IPS-18c (cell line): ENCODE results near the gene XXYLT1.
"Not testable (repeated sequence)": the region's sequence is repeated elsewhere in the genome, so short reads cannot be mapped to it uniquely, and the experiment has no call there.

Experiments used
- H3K4me3 ChIP-seq: 2 replicates; pipeline ENCODE4 v1.7.0; 2013; ENCODE audit warnings: low read depth, mild to moderate bottlenecking, low read length, moderate library complexity; ENCODE audit not compliant: insufficient read depth
- H3K9me3 ChIP-seq: one replicate; pipeline ENCODE4 v1.6.1; 2013; ENCODE audit warnings: mild to moderate bottlenecking, low read length, moderate library complexity; ENCODE audit not compliant: control insufficient read depth, insufficient read depth

Gene XXYLT1

GRCh38 chr3:195219351-195220230, 51.4 kb downstream of the XXYLT1 start:
- H3K4me3 ChIP-seq = no peak overlapping the region
- H3K9me3 ChIP-seq = no peaks in the 10 kb centered on the region

GRCh38 chr3:195218331-195218730, 52.6 kb downstream of the XXYLT1 start:
- not testable (repeated sequence) for H3K4me3 ChIP-seq, H3K9me3 ChIP-seq

- H3K9me3 ChIP-seq, H3K4me3 ChIP-seq: not testable (repeated sequence)
Observed at GRCh38 chr3:195215576-195215975, 55.4 kb downstream of the XXYLT1 start.

GRCh38 chr3:195214381-195214780, 56.6 kb downstream of the XXYLT1 start:
- no peaks in the 10 kb centered on the region for H3K9me3 ChIP-seq
- H3K4me3 ChIP-seq = no peak overlapping the region

- no peak overlapping the region for H3K4me3 ChIP-seq
- no peaks in the 10 kb centered on the region for H3K9me3 ChIP-seq
Observed at GRCh38 chr3:195213639-195214315, 57.2 kb downstream of the XXYLT1 start.

GRCh38 chr3:195212749-195213375, 58.1 kb downstream of the XXYLT1 start:
- H3K4me3 ChIP-seq = no peak overlapping the region
- no peaks in the 10 kb centered on the region for H3K9me3 ChIP-seq

GRCh38 chr3:195212033-195212748, 58.8 kb downstream of the XXYLT1 start:
- Histone ChIP-seq H3K4me3 (no peak overlapping the region), H3K9me3 (no peaks in the 10 kb centered on the region)

GRCh38 chr3:195210266-195210973, 60.5 kb downstream of the XXYLT1 start:
- Histone ChIP-seq H3K4me3 (no peak overlapping the region), H3K9me3 (no peaks in the 10 kb centered on the region)

GRCh38 chr3:195209847-195210265, 61.1 kb downstream of the XXYLT1 start:
- no peak overlapping the region for H3K4me3 ChIP-seq
- H3K9me3 ChIP-seq = no peaks in the 10 kb centered on the region

- no peaks in the 10 kb centered on the region for H3K9me3 ChIP-seq
- H3K4me3 ChIP-seq = no peak overlapping the region
Observed at GRCh38 chr3:195209083-195209846, 61.7 kb downstream of the XXYLT1 start.

GRCh38 chr3:195208631-195209030, 62.3 kb downstream of the XXYLT1 start:
- Histone ChIP-seq H3K4me3 (no peak overlapping the region), H3K9me3 (no peaks in the 10 kb centered on the region)

- Histone ChIP-seq H3K4me3 (no peak overlapping the region), H3K9me3 (no peaks in the 10 kb centered on the region)
Observed at GRCh38 chr3:195208183-195208582, 62.8 kb downstream of the XXYLT1 start.

GRCh38 chr3:195207731-195208130, 63.2 kb downstream of the XXYLT1 start:
- Histone ChIP-seq H3K4me3 (no peak overlapping the region), H3K9me3 (no peaks in the 10 kb centered on the region)

GRCh38 chr3:195207056-195207455, 63.9 kb downstream of the XXYLT1 start:
- no peaks in the 10 kb centered on the region for H3K9me3 ChIP-seq

GRCh38 chr3:195204360-195205163, 66.4 kb downstream of the XXYLT1 start:
- Histone ChIP-seq H3K4me3 (no peak overlapping the region), H3K9me3 (no peaks in the 10 kb centered on the region)

More at GRCh38 chr3:195207056-195207455, 63.9 kb downstream of the XXYLT1 start:
- no peak overlapping the region for H3K4me3 ChIP-seq
